BLaER1 (cell line): ENCODE data around the gene SLC11A2.
"Not testable (repeated sequence)": the region's sequence is repeated elsewhere in the genome, so short reads cannot be mapped to it uniquely, and the experiment has no call there.

Source experiments
- H3K27ac ChIP-seq: shearing (Covaris generic); formaldehyde crosslinking; 2 replicates; pipeline ENCODE4 v1.8.1; 2022
- H3K27me3 ChIP-seq: shearing (Covaris generic); formaldehyde crosslinking; 2 replicates; pipeline ENCODE4 v1.8.1; 2022
- H3K36me3 ChIP-seq: shearing (Covaris generic); formaldehyde crosslinking; 2 replicates; pipeline ENCODE4 v1.8.1; 2022
- H3K4me1 ChIP-seq: shearing (Covaris generic); formaldehyde crosslinking; 2 replicates; pipeline ENCODE4 v1.8.1; 2022
- H3K4me2 ChIP-seq: shearing (Covaris generic); formaldehyde crosslinking; 2 replicates; pipeline ENCODE4 v1.8.1; 2022
- H3K4me3 ChIP-seq: shearing (Covaris generic); formaldehyde crosslinking; 2 replicates; pipeline ENCODE4 v1.8.1; 2022
- H3K9ac ChIP-seq: shearing (Covaris generic); formaldehyde crosslinking; 2 replicates; pipeline ENCODE4 v1.8.1; 2022
- H3K9me3 ChIP-seq: shearing (Covaris generic); formaldehyde crosslinking; 2 replicates; pipeline ENCODE4 v1.8.1; 2022
- H4K20me1 ChIP-seq: shearing (Covaris generic); formaldehyde crosslinking; 2 replicates; pipeline ENCODE4 v1.8.1; 2022
- Cebpa-rat ChIP-seq: shearing (Covaris generic); IDR thresholded peaks from 2 replicates; pipeline ENCODE4 v1.8.1; 2022

SLC11A2 gene

DNA sequence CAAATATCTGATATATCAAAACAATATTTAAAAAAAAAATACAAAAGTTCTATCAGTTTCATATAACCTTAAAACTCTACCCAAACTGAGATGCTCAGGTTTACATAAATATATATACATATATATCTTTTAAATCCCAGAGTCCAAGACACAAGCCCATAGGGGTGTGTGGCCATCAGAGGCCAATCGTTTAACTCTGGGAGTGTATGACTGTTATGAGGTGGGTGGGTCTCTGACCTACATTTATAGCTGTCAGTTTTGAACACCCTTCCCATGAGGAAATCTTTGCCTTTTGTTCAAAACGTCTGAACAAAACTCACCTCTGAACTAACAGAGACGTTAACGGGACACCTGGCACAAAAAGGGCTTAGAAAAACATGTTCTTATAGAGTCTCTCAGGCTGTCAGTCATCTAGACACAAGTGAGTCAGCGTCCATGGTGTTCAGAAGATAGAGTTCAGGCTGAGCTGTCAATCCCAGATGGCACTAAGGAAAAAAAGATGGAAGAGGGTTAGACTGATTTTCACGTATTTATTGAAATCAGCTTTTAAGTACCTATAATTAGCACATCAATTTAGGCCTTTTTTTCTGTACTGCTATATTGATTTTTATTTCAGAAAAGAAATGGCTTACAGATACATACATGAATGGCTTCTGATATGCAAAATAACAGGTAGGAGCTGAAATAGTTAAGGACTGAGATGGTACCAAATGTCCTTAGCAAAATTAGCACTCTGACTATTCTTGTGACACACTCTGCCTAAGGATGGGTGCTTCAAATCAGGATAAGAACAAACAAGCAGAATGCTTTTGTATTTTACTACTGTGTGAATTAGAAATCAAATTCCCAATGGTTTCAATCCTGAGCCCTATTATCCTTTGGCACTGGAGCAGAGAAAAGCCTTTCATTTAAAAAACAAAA lies 44.6 kb downstream of the SLC11A2 start:
- H3K4me3 ChIP-seq, result no peak overlapping the region
- no peak overlapping the region for H3K27ac ChIP-seq
- H3K9ac ChIP-seq, result no peak overlapping the region
- H3K27me3 ChIP-seq, result no peaks in the 10 kb centered on the region
- no peaks in the 10 kb centered on the region for H4K20me1 ChIP-seq
- no peaks in the 10 kb centered on the region for H3K4me1 ChIP-seq
- no peaks in the 10 kb centered on the region for H3K9me3 ChIP-seq
- peaks cover 31% of the 10 kb centered on the region for H3K36me3 ChIP-seq
- no peak for TF ChIP-seq Cebpa-rat
- H3K4me2 ChIP-seq, result no peak overlapping the region

GRCh38 chr12:50980545-50980944 lies 45.6 kb downstream of the SLC11A2 start:
- peaks cover 28% of the 10 kb centered on the region for H3K36me3 ChIP-seq
- H3K4me1 ChIP-seq, result no peaks in the 10 kb centered on the region
- no peak overlapping the region for H3K4me3 ChIP-seq
- H3K9ac ChIP-seq, result no peak overlapping the region
- no peak for TF ChIP-seq Cebpa-rat
- no peaks in the 10 kb centered on the region for H4K20me1 ChIP-seq
- H3K27me3 ChIP-seq, result no peaks in the 10 kb centered on the region
- no peak overlapping the region for H3K4me2 ChIP-seq
- H3K9me3 ChIP-seq, result no peaks in the 10 kb centered on the region
- no peak overlapping the region for H3K27ac ChIP-seq

DNA sequence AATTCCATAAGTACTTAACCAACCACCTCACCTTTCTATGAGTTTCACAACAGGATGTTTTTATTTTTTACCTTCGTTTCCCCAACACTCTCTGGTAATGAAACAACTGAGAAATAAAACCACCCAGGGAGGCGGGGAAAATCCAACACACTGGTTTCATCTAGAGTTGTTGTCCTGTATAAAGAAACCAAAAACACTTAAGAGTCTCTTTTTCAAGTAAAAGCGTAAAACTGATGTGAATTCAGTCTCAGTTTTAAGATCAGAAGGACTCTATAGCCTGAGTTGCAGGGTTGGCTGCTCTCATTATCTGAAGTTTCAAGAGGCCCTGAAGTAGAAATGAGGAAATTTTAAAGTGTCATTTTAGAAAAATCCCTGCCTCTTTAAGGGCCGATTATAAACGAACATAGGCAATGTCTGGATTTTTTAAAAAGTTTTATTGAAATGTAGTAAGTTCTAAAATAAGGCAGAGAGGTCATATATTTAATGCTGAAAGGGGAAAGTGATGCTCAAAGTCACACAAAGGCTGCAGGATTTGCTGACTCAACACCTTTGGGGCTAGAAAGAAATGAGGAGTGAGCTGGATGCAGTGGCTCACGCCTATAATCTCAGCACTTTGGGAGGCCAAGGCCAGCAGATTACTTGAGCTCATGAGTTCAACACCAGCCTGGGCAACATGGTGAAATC lies 46.7 kb downstream of the SLC11A2 start:
- no peaks in the 10 kb centered on the region for H3K4me1 ChIP-seq
- no peak for TF ChIP-seq Cebpa-rat
- no peaks in the 10 kb centered on the region for H4K20me1 ChIP-seq
- no peaks in the 10 kb centered on the region for H3K27me3 ChIP-seq
- H3K4me3 ChIP-seq, result no peak overlapping the region
- H3K9ac ChIP-seq, result no peak overlapping the region
- no peaks in the 10 kb centered on the region for H3K9me3 ChIP-seq
- H3K36me3 ChIP-seq, result peaks cover 21% of the 10 kb centered on the region
- H3K4me2 ChIP-seq, result no peak overlapping the region
- H3K27ac ChIP-seq, result no peak overlapping the region

GRCh38 chr12:50971946-50972345 lies 54.2 kb downstream of the SLC11A2 start:
- no peaks in the 10 kb centered on the region for H3K4me1 ChIP-seq
- no peak overlapping the region for H3K27ac ChIP-seq
- no peaks in the 10 kb centered on the region for H3K27me3 ChIP-seq
- no peak overlapping the region for H3K4me3 ChIP-seq
- peaks cover 53% of the 10 kb centered on the region for H3K36me3 ChIP-seq
- no peak overlapping the region for H3K9ac ChIP-seq
- H3K9me3 ChIP-seq, result peaks cover 13% of the 10 kb centered on the region
- no peak for TF ChIP-seq Cebpa-rat
- H3K4me2 ChIP-seq, result no peak overlapping the region
- no peaks in the 10 kb centered on the region for H4K20me1 ChIP-seq

- H4K20me1 ChIP-seq, result no peaks in the 10 kb centered on the region
- no peaks in the 10 kb centered on the region for H3K9me3 ChIP-seq
- H3K27me3 ChIP-seq, result no peaks in the 10 kb centered on the region
- TF ChIP-seq Cebpa-rat, result no peak
- no peak overlapping the region for H3K27ac ChIP-seq
- peaks cover 15% of the 10 kb centered on the region for H3K36me3 ChIP-seq
- no peaks in the 10 kb centered on the region; the same call in 1 of the 2 replicates for H3K4me1 ChIP-seq
- H3K4me3 ChIP-seq, result no peak overlapping the region
- no peak overlapping the region for H3K9ac ChIP-seq
- H3K4me2 ChIP-seq, result no peak overlapping the region
Measured at GRCh38 chr12:50964432-50964831, 61.8 kb downstream of the SLC11A2 start.

- Histone ChIP-seq H3K36me3 (no peaks in the 10 kb centered on the region), H3K27ac (no peak overlapping the region), H3K27me3 (no peaks in the 10 kb centered on the region), H3K9me3 (no peaks in the 10 kb centered on the region), H3K9ac (no peak overlapping the region), H4K20me1 (no peaks in the 10 kb centered on the region), H3K4me3 (no peak overlapping the region), H3K4me2 (no peak overlapping the region), H3K4me1 (no peaks in the 10 kb centered on the region; the same call in 1 of the 2 replicates)
- no peak for TF ChIP-seq Cebpa-rat
Measured at GRCh38 chr12:50961708-50962107, 64.5 kb downstream of the SLC11A2 start.

GRCh38 chr12:50960130-50960529 lies 66.1 kb downstream of the SLC11A2 start:
- Histone ChIP-seq H4K20me1 (no peaks in the 10 kb centered on the region), H3K27me3 (no peaks in the 10 kb centered on the region), H3K27ac (no peak overlapping the region), H3K36me3 (no peaks in the 10 kb centered on the region), H3K4me1 (no peaks in the 10 kb centered on the region; the same call in 1 of the 2 replicates), H3K4me3 (no peak overlapping the region), H3K9ac (no peak overlapping the region), H3K9me3 (no peaks in the 10 kb centered on the region), H3K4me2 (no peak overlapping the region)
- TF ChIP-seq Cebpa-rat, result no peak

- Histone ChIP-seq H4K20me1 (no peaks in the 10 kb centered on the region), H3K36me3 (no peaks in the 10 kb centered on the region; the same call in 1 of the 2 replicates), H3K4me3 (no peak overlapping the region), H3K4me1 (no peaks in the 10 kb centered on the region; the same call in 1 of the 2 replicates), H3K4me2 (no peak overlapping the region), H3K27ac (no peak overlapping the region), H3K27me3 (no peaks in the 10 kb centered on the region), H3K9ac (no peak overlapping the region), H3K9me3 (no peaks in the 10 kb centered on the region)
- TF ChIP-seq Cebpa-rat, result no peak
Measured at GRCh38 chr12:50955697-50956096, 70.5 kb downstream of the SLC11A2 start.

DNA sequence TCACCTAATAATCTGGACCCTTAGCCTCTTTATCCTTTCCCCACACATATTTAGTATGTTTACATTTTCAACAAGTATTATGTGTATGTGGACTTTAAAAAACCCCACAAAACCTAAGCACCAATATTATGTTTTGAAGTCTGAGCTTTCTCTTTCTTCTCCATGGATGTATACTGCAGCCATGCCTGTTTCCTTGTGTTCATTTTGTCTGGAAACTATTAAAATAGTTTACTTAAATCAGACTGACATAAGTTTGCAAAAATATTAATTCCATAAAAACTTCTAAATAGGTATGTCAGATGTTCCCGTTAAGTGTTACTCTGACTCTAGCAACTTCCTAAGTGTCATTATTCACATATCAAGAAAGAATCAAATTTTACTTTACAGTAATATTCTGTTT lies 70.9 kb downstream of the SLC11A2 start:
- Histone ChIP-seq H3K9me3 (no peaks in the 10 kb centered on the region), H3K9ac (no peak overlapping the region), H3K36me3 (no peaks in the 10 kb centered on the region; the same call in 1 of the 2 replicates), H3K4me3 (no peak overlapping the region), H3K4me1 (no peaks in the 10 kb centered on the region; the same call in 1 of the 2 replicates), H3K27me3 (no peaks in the 10 kb centered on the region), H3K27ac (no peak overlapping the region), H4K20me1 (no peaks in the 10 kb centered on the region), H3K4me2 (no peak overlapping the region)
- no peak for TF ChIP-seq Cebpa-rat

DNA sequence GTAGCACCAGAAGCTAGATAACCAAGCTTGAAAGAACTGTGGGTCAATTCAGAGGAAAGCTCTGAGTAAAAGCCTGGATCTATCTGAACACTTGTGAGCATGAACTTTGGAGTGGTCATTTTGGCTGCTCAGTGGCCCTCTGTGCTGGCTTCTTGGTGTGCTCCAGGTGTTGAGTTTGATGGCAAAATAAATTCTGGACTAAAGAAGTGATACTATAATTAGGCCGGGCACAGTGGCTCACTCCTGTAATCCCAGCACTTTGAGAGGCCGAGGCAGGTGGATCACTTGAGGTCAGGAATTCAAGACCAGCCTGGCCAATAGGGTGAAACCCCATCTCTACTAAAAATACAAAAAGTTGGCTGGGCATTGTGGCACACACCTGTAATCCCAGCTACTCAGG lies 71.4 kb downstream of the SLC11A2 start:
- H3K9me3 ChIP-seq, H3K4me3 ChIP-seq, H3K36me3 ChIP-seq, H3K9ac ChIP-seq, H3K4me2 ChIP-seq, H3K27ac ChIP-seq, H3K27me3 ChIP-seq, H4K20me1 ChIP-seq, H3K4me1 ChIP-seq: not testable (repeated sequence)
